ENCODE measurements around the gene MEIOC.
"Not testable (repeated sequence)": the region's sequence is repeated elsewhere in the genome, so short reads cannot be mapped to it uniquely, and the experiment has no call there.

Gene MEIOC

DNA sequence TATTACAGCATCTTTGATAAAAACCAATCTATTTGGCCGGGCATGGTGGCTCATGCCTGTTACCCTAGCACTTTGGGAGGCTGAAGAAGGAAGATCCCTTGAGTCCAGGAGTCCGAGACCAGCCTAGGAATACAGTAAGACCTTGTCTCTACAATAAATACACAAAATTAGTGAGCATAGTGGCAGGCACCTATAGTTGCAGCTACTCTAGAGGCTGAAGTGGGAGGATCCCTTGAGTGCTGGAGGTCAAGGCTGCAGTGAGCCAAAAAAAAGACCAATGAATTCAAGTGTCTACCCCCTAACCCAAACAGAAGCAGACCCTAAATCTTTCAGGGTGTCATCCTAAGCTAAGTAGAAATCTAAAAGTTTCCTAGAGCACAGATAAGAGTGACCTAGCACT is 7.3 kb upstream of the MEIOC start:
- no peak for DNase-seq

DNA sequence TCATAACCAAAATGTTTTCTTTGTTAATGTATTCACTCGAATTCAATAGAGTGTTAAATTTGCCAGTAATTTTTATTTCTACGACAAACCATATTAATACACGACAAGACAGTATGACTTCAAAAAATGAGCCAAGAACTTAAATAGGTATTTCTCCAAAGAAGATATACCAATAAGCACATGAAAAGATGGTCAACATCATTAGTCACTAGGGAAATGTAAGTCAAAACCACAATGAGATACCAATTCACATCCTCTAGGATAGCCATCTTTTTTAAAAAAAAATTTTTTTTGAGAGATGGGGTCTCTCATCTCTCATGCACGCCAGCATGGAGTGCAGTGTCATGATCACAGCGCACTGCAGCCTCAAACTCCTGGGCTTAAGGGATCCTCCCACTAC is 5.0 kb upstream of the MEIOC start:
- no peak for DNase-seq

DNA sequence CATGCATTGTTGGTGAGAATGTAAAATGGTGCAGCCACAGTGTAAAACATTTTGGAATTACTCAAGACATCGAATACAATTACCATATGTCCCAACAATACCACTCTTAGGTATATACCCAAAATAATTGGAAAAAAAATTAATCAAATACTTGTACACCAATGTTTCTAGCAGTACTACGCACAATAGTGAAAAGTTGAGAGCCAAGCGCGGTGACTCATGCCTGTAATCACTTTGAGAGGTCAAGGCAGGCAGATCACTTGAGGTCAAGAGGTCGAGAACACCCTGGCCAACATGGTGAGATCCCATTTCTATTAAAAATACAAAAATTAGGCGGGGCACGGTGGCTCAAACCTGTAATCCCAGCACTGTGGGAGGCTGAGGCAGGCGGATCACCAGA is 3.5 kb upstream of the MEIOC start:
- no peak for DNase-seq

GRCh38 chr17:44653384-44653783 is 2.9 kb upstream of the MEIOC start:
- DNase-seq = no peak

- no peak for DNase-seq
Measured at GRCh38 chr17:44653954-44654353, 2.3 kb upstream of the MEIOC start.

GRCh38 chr17:44661835-44662234 is 5.6 kb downstream of the MEIOC start:
- no peak for DNase-seq

DNA sequence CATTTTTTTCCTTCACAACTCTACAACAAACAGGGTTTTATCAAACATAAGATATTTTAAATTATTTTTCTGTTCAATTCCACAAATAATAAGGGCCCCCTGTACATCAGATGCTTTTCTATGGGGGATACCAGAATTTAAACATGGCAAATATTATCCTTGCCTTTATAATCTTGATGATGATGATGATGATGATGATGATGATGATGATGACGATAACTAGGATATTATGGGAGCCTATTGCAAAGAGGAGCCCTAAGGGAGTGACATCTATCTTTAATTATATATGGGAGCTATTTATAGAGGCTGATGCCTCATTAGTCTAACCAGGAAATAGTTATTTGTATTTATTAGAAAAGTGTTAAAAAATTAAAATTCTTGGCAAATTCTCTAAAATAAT is 6.8 kb downstream of the MEIOC start:
- no peak for DNase-seq

- DNase-seq = no peak
Measured at GRCh38 chr17:44664867-44665266, 8.6 kb downstream of the MEIOC start.

- DNase-seq = no peak
Measured at GRCh38 chr17:44666006-44666405, 9.7 kb downstream of the MEIOC start.

DNA sequence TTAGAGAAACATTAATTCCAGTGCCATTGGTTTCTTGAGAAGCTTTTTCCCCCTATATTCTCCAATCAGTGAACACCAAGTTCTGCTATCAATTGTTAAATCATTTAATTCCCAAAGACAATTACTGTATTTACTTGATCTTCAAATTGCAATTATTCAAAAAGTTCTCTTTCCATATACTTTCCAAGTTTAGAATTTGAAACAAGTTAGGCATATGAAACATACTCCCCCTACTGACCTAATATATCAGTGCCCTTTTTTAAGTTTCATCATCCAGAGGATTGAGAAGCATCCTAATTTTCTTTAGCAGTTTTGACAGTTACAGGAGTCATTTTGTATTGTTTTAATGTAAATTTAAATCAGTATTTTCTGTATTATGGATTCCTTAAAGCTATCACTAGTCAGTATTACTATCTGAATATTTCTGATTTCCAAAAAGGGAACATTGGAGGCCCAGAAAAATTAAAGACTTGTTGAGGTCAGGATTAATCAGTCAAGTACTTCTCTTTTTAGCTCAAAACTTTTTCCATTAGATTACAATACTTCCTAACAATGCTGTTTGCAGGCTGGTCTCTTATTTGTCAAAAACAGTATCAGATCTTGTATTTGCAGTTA is 16.3 kb downstream of the MEIOC start:
- DNase-seq = no peak

- no peak for DNase-seq
Measured at GRCh38 chr17:44673893-44674292, 17.6 kb downstream of the MEIOC start.

GRCh38 chr17:44677136-44677535 is 20.9 kb downstream of the MEIOC start:
- DNase-seq = no peak

GRCh38 chr17:44683303-44683702 is 27.0 kb downstream of the MEIOC start:
- not testable (repeated sequence) for DNase-seq

DNA sequence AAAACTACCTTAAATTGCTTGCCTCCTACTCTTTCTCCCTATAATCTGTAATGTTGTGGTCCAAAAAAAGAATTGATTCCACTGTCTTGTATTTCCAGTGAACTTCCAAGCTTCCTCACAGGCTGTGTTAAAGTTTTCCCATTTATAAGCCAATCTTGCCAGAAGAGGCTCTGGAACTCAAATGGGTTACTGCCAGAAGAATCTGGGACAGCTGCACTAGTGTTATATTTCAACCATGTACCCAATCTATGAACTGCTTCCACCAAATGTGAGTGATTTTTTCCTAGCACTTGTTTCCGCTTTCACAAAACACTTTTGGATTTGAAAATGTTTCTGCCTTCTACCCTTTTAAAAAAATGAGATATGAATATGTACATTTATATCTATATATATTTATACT is 31.5 kb downstream of the MEIOC start:
- no peak for DNase-seq

DNA sequence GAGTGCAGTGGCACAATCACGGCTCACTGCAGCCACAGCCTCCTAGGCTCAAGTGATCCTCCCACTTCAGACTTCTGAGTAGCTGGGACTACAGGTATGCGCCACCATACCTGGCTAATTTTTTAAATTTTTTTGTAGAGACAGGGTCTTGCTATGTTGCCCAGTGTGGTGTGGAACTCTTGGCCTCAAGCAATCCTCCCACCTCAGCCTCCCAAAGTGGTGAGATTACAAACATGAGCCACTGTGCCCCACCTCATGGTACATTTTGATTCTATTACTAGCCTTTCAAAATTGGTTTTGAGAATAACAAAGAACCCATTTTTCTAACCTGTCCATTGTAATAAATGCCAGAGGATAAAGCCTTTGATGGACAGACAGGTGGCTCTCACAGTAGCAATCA is 31.9 kb downstream of the MEIOC start:
- no peak for DNase-seq

- DNase-seq = no peak
Measured at GRCh38 chr17:44688675-44689476, 32.6 kb downstream of the MEIOC start.

- DNase-seq = peak; percentile 90
Measured at GRCh38 chr17:44689477-44690217, 33.4 kb downstream of the MEIOC start, which contains the start of gene CCDC43. CCDC43 (minus strand) TSS chr17:44689776; CDS start chr17:44689753, 23 bp downstream.

DNA sequence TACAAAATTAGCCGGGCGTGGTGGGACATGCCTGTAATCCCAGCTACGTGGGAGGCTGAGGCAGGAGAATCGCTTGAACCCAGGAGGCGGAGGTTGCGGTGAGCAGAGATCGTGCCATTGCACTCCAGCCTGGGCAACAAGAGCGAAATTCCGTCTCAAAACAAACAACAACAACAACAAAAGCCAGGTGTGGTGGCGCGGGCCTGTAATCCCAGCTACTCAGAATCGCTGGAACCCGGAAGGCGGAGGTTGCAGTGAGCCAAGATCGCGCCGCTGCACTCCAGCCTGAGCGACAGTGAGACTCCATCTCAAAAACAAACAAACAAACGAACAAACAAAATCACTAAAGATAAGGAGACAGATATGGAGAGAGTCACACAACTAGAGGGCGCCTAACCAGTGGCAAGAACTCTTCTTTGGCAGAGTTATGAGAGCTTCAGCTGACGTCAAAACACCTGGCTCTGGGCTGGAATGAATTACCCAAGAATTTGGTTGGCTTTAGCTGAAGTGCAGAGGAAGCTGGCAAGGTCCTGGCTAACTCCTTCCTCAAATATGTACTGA is 34.6 kb downstream of the MEIOC start:
- not testable (repeated sequence) for DNase-seq

DNA sequence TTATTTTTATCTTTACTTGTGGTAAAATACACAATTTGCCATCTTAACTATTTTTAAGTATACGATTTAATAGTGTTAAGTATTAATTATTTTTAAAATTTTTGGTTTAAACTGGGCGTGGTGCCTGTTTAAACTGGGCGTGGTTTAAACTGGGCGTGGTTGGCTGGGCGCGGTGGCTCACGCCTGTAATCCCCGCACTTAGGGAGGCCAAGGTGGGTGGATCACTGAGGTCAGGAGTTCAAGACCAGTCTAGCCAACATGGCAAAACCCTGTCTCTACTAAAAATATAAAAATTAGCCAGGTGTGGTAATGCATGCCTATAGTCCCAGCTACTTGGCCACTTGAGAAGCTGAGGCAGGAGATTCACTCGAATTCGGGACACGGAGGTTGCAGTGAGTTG is 37.3 kb downstream of the MEIOC start:
- no peak for DNase-seq

- DNase-seq = not testable (repeated sequence)
Measured at GRCh38 chr17:44700288-44700687, 44.0 kb downstream of the MEIOC start.

DNA sequence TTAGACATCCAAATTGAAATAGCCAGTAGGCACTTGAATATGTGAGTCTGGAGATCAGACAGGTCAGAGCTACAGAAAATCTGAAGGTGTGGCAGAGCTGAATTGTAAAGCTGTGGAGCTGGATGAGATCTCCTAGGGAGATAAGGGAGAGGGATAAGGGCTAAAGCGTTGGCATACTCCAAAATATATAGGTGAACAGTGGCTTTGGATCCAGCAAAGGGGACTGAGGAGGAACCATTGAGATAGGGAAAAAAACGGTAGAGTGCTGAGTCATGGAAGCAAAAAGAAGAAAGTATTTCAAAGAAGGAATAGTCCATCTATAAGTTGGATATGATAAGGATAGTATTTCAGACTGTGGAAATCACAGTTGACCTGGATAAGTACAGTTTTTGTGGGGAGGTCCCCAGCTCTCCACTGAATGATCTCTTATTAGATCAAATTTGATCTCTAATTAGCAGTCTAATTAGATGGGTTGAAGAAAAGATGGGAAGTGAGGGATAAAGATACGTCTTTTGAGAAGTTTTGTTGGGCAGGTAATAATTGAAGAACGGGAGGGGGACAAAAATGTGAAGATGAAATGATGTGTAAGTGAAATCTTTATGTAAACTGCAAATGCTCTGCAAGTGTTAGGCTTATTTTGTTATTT is 51.6 kb downstream of the MEIOC start:
- DNase-seq = no peak

GRCh38 chr17:44708401-44709263 is 52.4 kb downstream of the MEIOC start, which contains the start of gene DBF4B:
DBF4B (plus strand) TSS chr17:44708665; CDS start chr17:44708821, 156 bp downstream.
- peak; percentile 84 for DNase-seq

Data from activated gamma-delta T cell treated with Interleukin-2 at 50 U/mL for 16 hours (primary cell).